SK-N-SH (cell line): ENCODE results near the gene GALNT12. TPM values are rescaled to one million over a fixed set of nuclear protein-coding genes. Genes with fewer than 3 reads are reported as not detected.

Source experiments
- CTCF ChIA-PET: fragments of 300-600, 350-600 bp; formaldehyde crosslinking; extraction: SDS; loops from one replicate; lab custom pipeline; 2021; lab: Yijun Ruan, JAX
- POLR2A ChIA-PET: fragments of 350-600 bp; sonication (Branson Sonifier 250); formaldehyde crosslinking; extraction: SDS; loops from one replicate; lab custom pipeline; 2020; ENCODE audit warnings: antibody characterized with exemption, inconsistent platforms; lab: Yijun Ruan, JAX
- DNase-seq: peaks from one replicate; pipeline ENCODE4 v3.0.0; 2012
- H2AFZ ChIP-seq: fragments of 200-600 bp; sonication (generic); 2 replicates; pipeline ENCODE4 v1.8.1; 2016; ENCODE audit warnings: antibody characterized with exemption, mild to moderate bottlenecking, low read depth
- H3F3A ChIP-seq: fragments of 200-600 bp; sonication (generic); replicated peaks from 2 replicates; pipeline ENCODE3; 2016; ENCODE audit warnings: antibody characterized with exemption, mild to moderate bottlenecking; ENCODE audit not compliant: insufficient read depth
- H3K27ac ChIP-seq, 2 experiments: fragments of 200-500 bp in 1 of 2; fragments of 200-600 bp in 1 of 2; sonication (Bioruptor generic) in 1 of 2; sonication (generic), shearing (Covaris generic) in 1 of 2; 2 replicates each; pipeline versions ENCODE4 v1.5.1 to v1.6.1; 2014 to 2016; ENCODE audit warnings: low read depth in 2 of 2, inconsistent platforms in 1 of 2, low read length in 1 of 2, mild to moderate bottlenecking in 1 of 2, mixed read lengths in 1 of 2
- H3K27me3 ChIP-seq: fragments of 200-600 bp; sonication (generic), shearing (Covaris generic); 2 replicates; pipeline ENCODE4 v1.6.1; 2016; ENCODE audit warnings: mixed run types; ENCODE audit not compliant: insufficient read depth
- H3K36me3 ChIP-seq, 2 experiments: fragments of 200-500 bp in 1 of 2; fragments of 200-600 bp in 1 of 2; sonication (Bioruptor generic) in 1 of 2; sonication (generic) in 1 of 2; replicated peaks in 1 of 2; 2 replicates each; pipeline versions ENCODE3 to v1.5.1; 2014 to 2016; ENCODE audit warnings: low read length in 1 of 2, mild to moderate bottlenecking in 1 of 2; ENCODE audit not compliant: insufficient read depth in 2 of 2, control insufficient read depth in 1 of 2
- H3K4me1 ChIP-seq, 2 experiments: fragments of 200-500 bp in 1 of 2; fragments of 200-600 bp in 1 of 2; sonication (Bioruptor generic) in 1 of 2; sonication (generic), shearing (Covaris generic) in 1 of 2; 2 replicates each; pipeline versions ENCODE4 v1.5.1 to v1.6.1; 2014 to 2016; ENCODE audit warnings: low read depth in 1 of 2, low read length in 1 of 2, mixed run types in 1 of 2; ENCODE audit not compliant: insufficient read depth in 2 of 2, control insufficient read depth in 1 of 2
- H3K4me2 ChIP-seq: fragments of 200-600 bp; sonication (generic), shearing (Covaris generic); 2 replicates; pipeline ENCODE4 v1.6.1; 2017; ENCODE audit warnings: mixed run types
- H3K4me3 ChIP-seq, 2 experiments: fragments of 200-500 bp in 1 of 2; fragments of 200-600 bp in 1 of 2; sonication (Bioruptor generic) in 1 of 2; sonication (generic), shearing (Covaris generic) in 1 of 2; 2 replicates each; pipeline versions ENCODE4 v1.5.1 to v1.8.1; 2014 to 2016; ENCODE audit warnings: low read depth in 2 of 2, inconsistent platforms in 1 of 2, low read length in 1 of 2, mild to moderate bottlenecking in 1 of 2, mixed read lengths in 1 of 2, moderate library complexity in 1 of 2
- H3K79me2 ChIP-seq: fragments of 200-600 bp; sonication (generic); 2 replicates; pipeline ENCODE4 v1.8.1; 2017; ENCODE audit warnings: mild to moderate bottlenecking; ENCODE audit not compliant: insufficient read depth
- H3K9ac ChIP-seq: fragments of 200-600 bp; sonication (generic); 2 replicates; pipeline ENCODE4 v1.6.1; 2017; ENCODE audit warnings: mixed run types
- H3K9me2 ChIP-seq: fragments of 200-600 bp; sonication (generic); 2 replicates; pipeline ENCODE4 v1.6.1; 2017; ENCODE audit warnings: mixed run types
- H3K9me3 ChIP-seq: fragments of 200-600 bp; sonication (generic); 2 replicates; pipeline ENCODE4 v1.6.1; 2017; ENCODE audit warnings: mixed run types, mild to moderate bottlenecking, moderate library complexity
- H4K20me1 ChIP-seq: fragments of 200-600 bp; sonication (generic); 2 replicates; pipeline ENCODE4 v1.6.1; 2017; ENCODE audit warnings: mild to moderate bottlenecking, mixed run types; ENCODE audit not compliant: insufficient read depth
- EZH2phosphoT487 ChIP-seq: fragments of 200-600 bp; sonication (generic); IDR thresholded peaks from 2 replicates; pipeline ENCODE4 v1.6.1; 2017; ENCODE audit warnings: low read depth, mixed run types, mild to moderate bottlenecking, antibody characterized with exemption, moderate library complexity, borderline replicate concordance
- FOXJ3 ChIP-seq: sonication (generic); formaldehyde crosslinking; IDR thresholded peaks from 2 replicates; pipeline ENCODE4 v1.5.1; 2020; ENCODE audit warnings: mild to moderate bottlenecking, missing genetic modification reagents
- FOXM1 ChIP-seq: IDR thresholded peaks from 2 replicates; pipeline ENCODE4 v1.4.0; 2012; ENCODE audit warnings: low read depth, mild to moderate bottlenecking
- MEF2A ChIP-seq: IDR thresholded peaks from 2 replicates; pipeline ENCODE4 v1.4.0; 2012; ENCODE audit warnings: low read depth, borderline replicate concordance
- MXI1 ChIP-seq: IDR thresholded peaks from 2 replicates; pipeline ENCODE4 v1.6.1; 2012; ENCODE audit warnings: mild to moderate bottlenecking, low read depth, low read length, improper control_type of control experiment
- NFIC ChIP-seq: IDR thresholded peaks from 2 replicates; pipeline ENCODE4 v1.4.0; 2012; ENCODE audit warnings: borderline replicate concordance
- POLR2AphosphoS5 ChIP-seq: IDR thresholded peaks from 2 replicates; pipeline ENCODE4 v1.6.1; 2012; ENCODE audit warnings: low read depth, low read length
- RAD21 ChIP-seq: IDR thresholded peaks from 2 replicates; pipeline ENCODE4 v1.6.1; 2012; ENCODE audit warnings: mild to moderate bottlenecking, low read length
- RXRA ChIP-seq: IDR thresholded peaks from 2 replicates; pipeline ENCODE4 v1.4.0; 2012; ENCODE audit warnings: low read depth, mild to moderate bottlenecking, borderline replicate concordance
- SIN3A ChIP-seq: IDR thresholded peaks from 2 replicates; pipeline ENCODE4 v1.6.1; 2012; ENCODE audit warnings: low read depth, mild to moderate bottlenecking, low read length, moderate library complexity, borderline replicate concordance
- SMC3 ChIP-seq: IDR thresholded peaks from 2 replicates; pipeline ENCODE4 v1.6.1; 2012; ENCODE audit warnings: low read depth, low read length, improper control_type of control experiment
- TAF1 ChIP-seq: IDR thresholded peaks from 2 replicates; pipeline ENCODE4 v1.6.1; 2012; ENCODE audit warnings: low read depth, mild to moderate bottlenecking, low read length, moderate library complexity, borderline replicate concordance
- YY1 ChIP-seq: IDR thresholded peaks from 2 replicates; pipeline ENCODE4 v1.4.0; 2012; ENCODE audit warnings: low read depth, mild to moderate bottlenecking
- WGBS: methylation state at CpG from one replicate; pipeline ENCODE4 v1.1.6; 2017; ENCODE audit warnings: low lambda C conversion rate; 5-methylcytosine and 5-hydroxymethylcytosine counted together
- polyA plus RNA-seq, 3 experiments: library from polyadenylated mRNA; depleted of rRNA; stranded (reverse); fragments of >200 nt; gene quantifications; 2 replicates each; pipeline ENCODE4 v1.2.3, GENCODE V29; 2012
- TF ChIP-seq, protein P1 (sequence below): fragments of 150-350 bp; IDR thresholded peaks from 2 replicates; pipeline ENCODE4 v1.6.1; 2016; ENCODE audit warnings: mild to moderate bottlenecking, low read depth, low read length
- TF ChIP-seq, protein P2 (sequence below): IDR thresholded peaks from 2 replicates; pipeline ENCODE4 v1.4.0; 2012; ENCODE audit warnings: low read depth, borderline replicate concordance
- TF ChIP-seq, protein P3 (sequence below): IDR thresholded peaks from 2 replicates; pipeline ENCODE4 v1.6.1; 2012; ENCODE audit warnings: mild to moderate bottlenecking, low read depth, low read length, moderate library complexity

GALNT12 gene
- polyA plus RNA-seq, 1 of the 3 experiments (the other 2 are of a cell fraction): 7.4 TPM

DNA sequence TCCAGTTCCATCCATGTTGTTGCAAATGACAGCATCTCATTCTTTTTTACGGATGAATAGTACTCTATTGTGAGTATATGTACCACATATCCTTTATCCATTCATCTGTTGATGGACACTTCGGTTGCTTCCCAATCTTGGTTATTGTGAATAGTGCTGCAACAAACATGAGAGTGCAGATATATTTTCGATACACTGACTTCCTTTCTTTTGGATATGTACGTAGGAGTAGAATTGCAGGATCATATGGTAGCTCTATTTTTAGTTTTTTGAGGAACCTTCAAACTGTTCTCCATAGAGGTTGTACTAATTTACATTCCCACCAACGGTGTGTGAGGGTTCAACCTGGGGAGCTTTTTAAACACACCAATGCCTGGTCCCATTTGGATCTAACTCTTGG is 22.3 kb downstream of the GALNT12 start:
- Histone ChIP-seq H2AFZ (no peak overlapping the region), H3K4me2 (no peak overlapping the region), H3K9ac (no peak overlapping the region), H3K27ac (no peak overlapping the region), H3K36me3 (no peaks in the 10 kb centered on the region), H4K20me1 (no peaks in the 10 kb centered on the region), H3K4me1 (no peaks in the 10 kb centered on the region), H3K9me2 (no peaks in the 10 kb centered on the region), H3F3A (no peaks in the 10 kb centered on the region), H3K79me2 (no peaks in the 10 kb centered on the region), H3K27me3 (no peaks in the 10 kb centered on the region), H3K9me3 (no peaks in the 10 kb centered on the region), H3K4me3 (no peak overlapping the region)
- ChIA-PET CTCF (interaction anchor here (1.7 to 2.0 kb wide), 3 partner anchors 19 to 311 kb away, joined by 5 to 6 read pairs (median 5); no protein-coding TSS in a partner anchor), POLR2A (no interaction called here)
- TF ChIP-seq FOXM1: no peak
- no peak for TF ChIP-seq SIN3A
- no peak for TF ChIP-seq NFIC
- no peak for TF ChIP-seq TAF1
- no peak for TF ChIP-seq MEF2A
- no peak for TF ChIP-seq RAD21
- TF ChIP-seq, protein P1, sequence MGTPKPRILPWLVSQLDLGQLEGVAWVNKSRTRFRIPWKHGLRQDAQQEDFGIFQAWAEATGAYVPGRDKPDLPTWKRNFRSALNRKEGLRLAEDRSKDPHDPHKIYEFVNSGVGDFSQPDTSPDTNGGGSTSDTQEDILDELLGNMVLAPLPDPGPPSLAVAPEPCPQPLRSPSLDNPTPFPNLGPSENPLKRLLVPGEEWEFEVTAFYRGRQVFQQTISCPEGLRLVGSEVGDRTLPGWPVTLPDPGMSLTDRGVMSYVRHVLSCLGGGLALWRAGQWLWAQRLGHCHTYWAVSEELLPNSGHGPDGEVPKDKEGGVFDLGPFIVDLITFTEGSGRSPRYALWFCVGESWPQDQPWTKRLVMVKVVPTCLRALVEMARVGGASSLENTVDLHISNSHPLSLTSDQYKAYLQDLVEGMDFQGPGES: no peak
- no peak for TF ChIP-seq YY1
- TF ChIP-seq SMC3: no peak
- TF ChIP-seq FOXJ3 (CRISPR knock-in tag): no peak
- TF ChIP-seq, protein P2, sequence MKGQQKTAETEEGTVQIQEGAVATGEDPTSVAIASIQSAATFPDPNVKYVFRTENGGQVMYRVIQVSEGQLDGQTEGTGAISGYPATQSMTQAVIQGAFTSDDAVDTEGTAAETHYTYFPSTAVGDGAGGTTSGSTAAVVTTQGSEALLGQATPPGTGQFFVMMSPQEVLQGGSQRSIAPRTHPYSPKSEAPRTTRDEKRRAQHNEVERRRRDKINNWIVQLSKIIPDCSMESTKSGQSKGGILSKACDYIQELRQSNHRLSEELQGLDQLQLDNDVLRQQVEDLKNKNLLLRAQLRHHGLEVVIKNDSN: no peak
- no peak for TF ChIP-seq MXI1
- TF ChIP-seq EZH2phosphoT487: no peak
- TF ChIP-seq, protein P3, sequence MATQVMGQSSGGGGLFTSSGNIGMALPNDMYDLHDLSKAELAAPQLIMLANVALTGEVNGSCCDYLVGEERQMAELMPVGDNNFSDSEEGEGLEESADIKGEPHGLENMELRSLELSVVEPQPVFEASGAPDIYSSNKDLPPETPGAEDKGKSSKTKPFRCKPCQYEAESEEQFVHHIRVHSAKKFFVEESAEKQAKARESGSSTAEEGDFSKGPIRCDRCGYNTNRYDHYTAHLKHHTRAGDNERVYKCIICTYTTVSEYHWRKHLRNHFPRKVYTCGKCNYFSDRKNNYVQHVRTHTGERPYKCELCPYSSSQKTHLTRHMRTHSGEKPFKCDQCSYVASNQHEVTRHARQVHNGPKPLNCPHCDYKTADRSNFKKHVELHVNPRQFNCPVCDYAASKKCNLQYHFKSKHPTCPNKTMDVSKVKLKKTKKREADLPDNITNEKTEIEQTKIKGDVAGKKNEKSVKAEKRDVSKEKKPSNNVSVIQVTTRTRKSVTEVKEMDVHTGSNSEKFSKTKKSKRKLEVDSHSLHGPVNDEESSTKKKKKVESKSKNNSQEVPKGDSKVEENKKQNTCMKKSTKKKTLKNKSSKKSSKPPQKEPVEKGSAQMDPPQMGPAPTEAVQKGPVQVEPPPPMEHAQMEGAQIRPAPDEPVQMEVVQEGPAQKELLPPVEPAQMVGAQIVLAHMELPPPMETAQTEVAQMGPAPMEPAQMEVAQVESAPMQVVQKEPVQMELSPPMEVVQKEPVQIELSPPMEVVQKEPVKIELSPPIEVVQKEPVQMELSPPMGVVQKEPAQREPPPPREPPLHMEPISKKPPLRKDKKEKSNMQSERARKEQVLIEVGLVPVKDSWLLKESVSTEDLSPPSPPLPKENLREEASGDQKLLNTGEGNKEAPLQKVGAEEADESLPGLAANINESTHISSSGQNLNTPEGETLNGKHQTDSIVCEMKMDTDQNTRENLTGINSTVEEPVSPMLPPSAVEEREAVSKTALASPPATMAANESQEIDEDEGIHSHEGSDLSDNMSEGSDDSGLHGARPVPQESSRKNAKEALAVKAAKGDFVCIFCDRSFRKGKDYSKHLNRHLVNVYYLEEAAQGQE: no peak
- no peak for TF ChIP-seq RXRA
- TF ChIP-seq POLR2AphosphoS5: no peak
- DNase-seq: no peak
- 85% methylated on average over 5 of the region's 5 CpGs for WGBS
